HTR-8/SVneo (cell line): ENCODE results near the gene SSX4.
"Not testable (repeated sequence)": the region's sequence is repeated elsewhere in the genome, so short reads cannot be mapped to it uniquely, and the experiment has no call there.

Experiments
- DNase-seq: peaks from one replicate; pipeline ENCODE4 v3.0.0; 2011; ENCODE audit warnings: low spot score, mixed read lengths; ENCODE audit not compliant: insufficient read length
- FAIRE-seq: peaks from 2 replicates; lab custom pipeline; 2011; peaks lifted over from hg19 to GRCh38; lab: Jason Lieb, UNC

Gene SSX4, protein sequence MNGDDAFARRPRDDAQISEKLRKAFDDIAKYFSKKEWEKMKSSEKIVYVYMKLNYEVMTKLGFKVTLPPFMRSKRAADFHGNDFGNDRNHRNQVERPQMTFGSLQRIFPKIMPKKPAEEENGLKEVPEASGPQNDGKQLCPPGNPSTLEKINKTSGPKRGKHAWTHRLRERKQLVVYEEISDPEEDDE

DNA sequence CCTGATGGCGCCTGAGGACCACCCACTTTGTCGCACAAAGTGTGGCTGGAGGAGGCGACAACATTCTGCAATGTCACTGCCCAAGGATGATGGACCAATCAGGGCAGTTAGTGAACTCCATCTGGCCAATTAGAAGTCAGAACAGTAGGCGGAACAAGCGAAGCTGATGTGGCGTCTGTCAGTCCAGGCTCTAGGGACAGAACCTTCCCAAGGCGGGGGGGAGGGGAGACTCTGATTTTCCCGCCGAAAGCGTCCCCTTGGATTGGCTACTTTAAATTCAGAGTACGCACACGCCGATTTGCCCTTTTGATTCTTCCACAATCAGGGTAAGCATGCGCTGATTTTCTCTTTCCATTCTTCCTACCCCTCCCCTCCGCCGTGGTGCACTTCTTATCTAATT is at the start of gene SSX4:
TSS of gene SSX4 (plus strand) at position 301 of the 400 bp plus-strand sequence. CDS start 515 bp downstream, outside the sequence.
- FAIRE-seq, DNase-seq: not testable (repeated sequence)

DNA sequence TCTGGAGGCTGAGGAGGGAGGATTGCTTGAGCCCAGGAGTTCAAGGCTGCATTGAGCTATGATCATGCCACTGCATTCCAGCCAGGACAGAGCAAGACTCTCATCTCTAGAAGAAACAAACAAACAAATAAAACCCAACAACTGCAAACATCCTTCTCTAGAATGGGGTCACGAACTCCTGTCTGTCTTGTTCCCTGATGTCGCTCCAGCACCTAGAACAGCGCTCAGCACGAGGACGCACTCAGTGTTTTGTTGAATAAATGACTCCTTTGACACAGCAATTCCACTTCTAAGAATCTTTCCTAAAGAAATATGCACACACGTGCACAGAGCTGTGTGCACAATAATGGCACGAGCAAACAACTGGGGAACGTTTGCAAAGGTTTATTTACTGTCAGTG is 37.3 kb upstream of the SSX4 start:
- DNase-seq, FAIRE-seq: not testable (repeated sequence)

DNA sequence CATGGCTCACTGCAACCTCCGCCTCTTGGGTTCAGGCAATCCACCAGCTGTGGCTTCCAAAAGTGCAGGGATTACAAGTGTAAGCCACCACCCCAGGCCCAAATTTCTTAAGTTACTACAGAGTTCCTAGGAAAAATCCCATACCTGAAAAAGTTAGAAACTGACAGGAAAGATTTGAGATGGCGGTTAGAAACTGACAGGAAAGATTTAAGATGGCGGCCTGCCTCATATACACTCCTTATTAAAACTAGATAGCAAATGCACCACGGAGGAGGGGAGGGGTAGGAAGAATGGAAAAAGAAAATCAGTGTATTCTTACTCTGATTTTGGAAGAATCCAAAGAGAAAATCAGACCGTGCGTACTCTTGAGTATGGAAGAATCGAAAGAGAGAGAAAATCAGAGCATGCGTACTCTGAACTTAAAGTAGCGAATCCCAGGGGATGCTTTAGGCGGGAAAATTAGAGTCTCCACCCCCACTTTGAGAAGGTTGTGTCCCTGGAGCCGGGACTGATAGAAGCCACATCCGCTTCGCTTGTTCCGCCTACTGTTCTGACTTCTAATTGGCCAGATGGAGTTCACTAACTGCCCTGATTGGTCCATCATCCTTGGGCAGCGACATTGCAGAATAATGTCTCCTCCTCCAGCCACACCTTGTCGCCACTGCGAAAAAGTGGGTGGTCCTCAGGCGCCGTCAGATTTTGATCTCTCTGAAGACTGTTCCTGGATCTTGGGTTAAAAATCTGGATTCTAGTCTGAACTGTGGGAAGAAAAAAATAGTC is 26.8 kb upstream of the SSX4 start, which contains the start of gene SSX3:
TSS of gene SSX3 (minus strand) at position 389 of the 780 bp plus-strand sequence. CDS start 1,454 bp downstream, outside the sequence.
- FAIRE-seq, DNase-seq: not testable (repeated sequence)

DNA sequence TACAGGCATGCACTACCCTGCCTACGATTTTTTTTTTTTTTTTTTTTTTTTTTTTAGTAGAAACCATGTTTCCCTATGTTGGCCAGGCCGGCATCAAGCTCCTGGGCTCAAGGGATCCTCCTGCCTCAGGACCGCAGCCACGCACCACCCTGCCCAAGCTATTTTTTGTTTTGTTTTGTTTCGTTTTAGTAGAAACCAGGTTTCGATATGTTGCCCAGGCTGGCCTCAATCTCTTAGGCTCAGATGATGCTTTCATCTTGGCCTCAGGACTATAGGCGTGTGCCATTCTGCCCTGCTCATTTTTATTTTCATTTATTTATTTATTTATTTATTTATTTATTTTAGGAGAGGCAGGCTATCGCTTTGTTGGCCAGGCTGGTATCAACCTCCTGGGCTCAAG is 25.7 kb upstream of the SSX4 start:
- no peak for DNase-seq
- no peak for FAIRE-seq

DNA sequence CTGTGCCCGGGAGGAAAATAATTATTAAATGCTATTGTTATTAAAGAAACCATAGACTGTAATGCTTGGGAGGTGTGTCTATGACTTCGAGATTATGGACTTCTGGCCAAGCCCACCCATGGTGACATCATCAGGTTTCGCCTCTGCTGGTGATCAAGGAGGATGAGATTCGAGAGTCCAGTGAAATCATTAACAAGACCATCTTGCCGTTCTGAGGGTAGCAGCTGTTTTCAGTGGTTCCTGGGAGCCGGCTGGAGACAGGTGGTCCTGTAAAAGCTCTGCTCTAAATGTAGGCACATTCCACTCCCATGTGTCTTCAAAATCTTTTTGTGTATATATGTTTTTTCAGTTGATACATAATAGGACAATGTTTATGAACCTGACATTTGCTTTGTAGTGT is 24.1 kb upstream of the SSX4 start:
- FAIRE-seq, DNase-seq: not testable (repeated sequence)

DNA sequence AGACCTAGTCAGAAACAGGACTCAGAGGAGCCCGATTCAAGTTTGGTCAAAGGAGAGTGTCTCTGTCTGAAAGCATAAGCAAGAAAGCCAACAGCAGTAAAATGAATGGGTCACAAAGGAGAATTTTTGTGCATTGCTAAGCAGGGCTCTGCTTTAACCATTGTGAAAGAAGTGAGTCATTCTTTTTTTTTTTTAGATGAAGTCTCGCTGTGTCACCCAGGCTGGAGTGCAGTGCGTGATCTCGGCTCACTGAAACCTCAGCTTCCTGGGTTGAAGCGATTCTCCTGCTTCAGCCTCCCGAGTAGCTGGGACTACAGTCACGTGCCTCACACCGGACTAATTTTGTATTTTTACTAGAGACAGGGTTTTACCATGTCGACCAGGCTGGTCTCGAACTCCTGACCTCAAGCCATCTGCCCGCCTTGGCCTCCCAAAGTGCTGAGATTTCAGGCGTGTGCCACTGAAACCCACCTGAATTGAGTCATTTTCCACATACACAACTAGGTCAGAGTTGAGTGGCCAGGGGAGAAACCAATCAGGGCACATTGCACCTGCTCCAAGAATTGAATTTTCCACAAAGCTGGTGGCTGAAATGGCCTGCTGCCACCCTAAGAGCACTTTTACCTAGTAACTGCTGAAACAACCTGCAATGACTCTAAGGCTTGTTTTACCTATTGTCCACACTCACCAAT is 15.5 kb upstream of the SSX4 start:
- not testable (repeated sequence) for DNase-seq, FAIRE-seq

DNA sequence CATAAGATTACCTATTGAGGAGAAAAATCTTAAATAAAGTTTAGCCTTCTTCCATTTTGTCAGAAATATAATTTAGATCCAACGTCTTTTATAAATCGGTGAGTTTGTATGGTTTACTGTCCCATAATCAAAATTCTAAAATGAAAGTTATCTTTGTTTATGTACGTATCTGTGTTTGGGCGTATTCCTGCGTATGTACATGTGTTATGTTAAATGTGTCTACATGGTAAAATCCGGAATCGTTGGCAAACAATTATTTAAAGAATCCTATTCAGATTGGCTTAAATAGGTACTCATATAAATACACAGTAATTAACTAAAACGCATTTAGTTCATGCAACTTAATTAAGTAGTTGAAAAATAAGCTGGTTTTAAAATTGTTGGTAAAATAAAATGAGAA is 12.9 kb upstream of the SSX4 start:
- FAIRE-seq, DNase-seq: not testable (repeated sequence)

DNA sequence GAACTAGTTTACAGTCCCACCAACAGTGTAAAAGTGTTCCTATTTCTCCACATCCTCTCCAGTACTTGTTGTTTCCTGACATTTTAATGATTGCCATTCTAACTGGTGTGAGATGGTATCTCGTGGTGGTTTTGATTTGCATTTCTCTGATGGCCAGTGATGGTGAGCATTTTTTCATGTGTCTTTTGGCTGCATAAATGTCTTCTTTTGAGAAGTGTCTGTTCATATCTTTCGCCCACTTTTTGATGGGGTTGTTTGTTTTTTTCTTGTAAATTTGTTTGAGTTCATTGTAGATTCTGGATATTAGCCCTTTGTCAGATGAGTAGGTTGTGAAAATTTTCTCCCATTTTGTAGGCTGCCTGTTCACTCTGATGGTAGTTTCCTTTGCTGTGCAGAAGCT is 13.6 kb downstream of the SSX4 start:
- not testable (repeated sequence) for DNase-seq, FAIRE-seq

DNA sequence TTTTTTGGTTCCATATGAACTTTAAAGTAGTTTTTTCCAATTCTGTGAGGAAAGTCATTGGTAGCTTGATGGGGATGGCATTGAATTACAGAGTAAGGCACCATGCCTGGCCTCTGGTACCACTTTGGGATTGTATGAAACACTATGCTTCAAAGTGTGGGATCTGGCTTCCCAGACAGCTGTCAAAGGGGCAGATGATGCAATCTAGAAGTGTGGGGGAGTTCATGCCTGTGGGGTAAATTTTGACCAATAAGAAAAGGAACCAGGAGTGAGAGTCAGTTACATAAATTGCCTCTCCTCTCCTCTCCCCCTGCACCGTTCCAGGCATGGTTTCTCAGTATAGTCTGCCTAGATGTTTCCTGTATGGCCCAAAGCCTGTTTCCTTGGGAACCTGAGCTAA is 14.5 kb downstream of the SSX4 start:
- FAIRE-seq, result not testable (repeated sequence)

DNA sequence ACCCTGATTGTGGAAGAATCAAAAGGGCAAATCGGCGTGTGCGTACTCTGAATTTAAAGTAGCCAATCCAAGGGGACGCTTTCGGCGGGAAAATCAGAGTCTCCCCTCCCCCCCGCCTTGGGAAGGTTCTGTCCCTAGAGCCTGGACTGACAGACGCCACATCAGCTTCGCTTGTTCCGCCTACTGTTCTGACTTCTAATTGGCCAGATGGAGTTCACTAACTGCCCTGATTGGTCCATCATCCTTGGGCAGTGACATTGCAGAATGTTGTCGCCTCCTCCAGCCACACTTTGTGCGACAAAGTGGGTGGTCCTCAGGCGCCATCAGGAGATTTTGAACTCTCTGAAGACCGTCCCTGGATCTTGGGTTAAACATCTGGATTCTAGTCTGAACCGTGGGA is 28.5 kb downstream of the SSX4 start, which contains the start of gene SSX4B:
TSS of gene SSX4B (minus strand) at position 101 of the 400 bp plus-strand sequence. CDS start 588 bp downstream, outside the sequence.
- not testable (repeated sequence) for FAIRE-seq

More for the DNA sequence above, 14.5 kb downstream of the SSX4 start:
- not testable (repeated sequence) for DNase-seq

DNA sequence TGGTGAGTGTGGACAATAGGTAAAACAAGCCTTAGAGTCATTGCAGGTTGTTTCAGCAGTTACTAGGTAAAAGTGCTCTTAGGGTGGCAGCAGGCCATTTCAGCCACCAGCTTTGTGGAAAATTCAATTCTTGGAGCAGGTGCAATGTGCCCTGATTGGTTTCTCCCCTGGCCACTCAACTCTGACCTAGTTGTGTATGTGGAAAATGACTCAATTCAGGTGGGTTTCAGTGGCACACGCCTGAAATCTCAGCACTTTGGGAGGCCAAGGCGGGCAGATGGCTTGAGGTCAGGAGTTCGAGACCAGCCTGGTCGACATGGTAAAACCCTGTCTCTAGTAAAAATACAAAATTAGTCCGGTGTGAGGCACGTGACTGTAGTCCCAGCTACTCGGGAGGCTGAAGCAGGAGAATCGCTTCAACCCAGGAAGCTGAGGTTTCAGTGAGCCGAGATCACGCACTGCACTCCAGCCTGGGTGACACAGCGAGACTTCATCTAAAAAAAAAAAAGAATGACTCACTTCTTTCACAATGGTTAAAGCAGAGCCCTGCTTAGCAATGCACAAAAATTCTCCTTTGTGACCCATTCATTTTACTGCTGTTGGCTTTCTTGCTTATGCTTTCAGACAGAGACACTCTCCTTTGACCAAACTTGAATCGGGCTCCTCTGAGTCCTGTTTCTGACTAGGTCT is 43.8 kb downstream of the SSX4 start:
- not testable (repeated sequence) for DNase-seq, FAIRE-seq

More for the DNA sequence above, 28.5 kb downstream of the SSX4 start, which contains the start of gene SSX4B:
- not testable (repeated sequence) for DNase-seq

DNA sequence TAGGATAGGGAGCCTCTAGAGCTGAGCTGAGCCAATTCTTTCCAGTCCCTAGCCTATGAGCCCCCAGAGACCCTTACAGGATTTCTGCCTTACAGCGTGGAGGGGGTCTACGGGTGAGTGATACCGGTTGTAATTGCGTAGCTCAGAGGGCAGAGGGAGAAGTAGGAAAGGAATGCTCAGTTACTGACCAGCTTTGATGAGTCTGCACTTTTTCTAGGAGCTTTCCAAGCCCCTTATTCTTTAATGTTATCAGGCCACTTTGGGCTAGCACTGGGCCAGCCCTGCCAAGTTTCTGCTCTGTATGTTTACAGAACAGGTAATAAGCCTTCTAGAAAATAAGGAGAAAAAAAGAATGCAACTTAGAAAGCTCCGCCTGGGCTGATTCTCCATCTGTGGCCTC is 46.3 kb downstream of the SSX4 start:
- not testable (repeated sequence) for FAIRE-seq

DNA sequence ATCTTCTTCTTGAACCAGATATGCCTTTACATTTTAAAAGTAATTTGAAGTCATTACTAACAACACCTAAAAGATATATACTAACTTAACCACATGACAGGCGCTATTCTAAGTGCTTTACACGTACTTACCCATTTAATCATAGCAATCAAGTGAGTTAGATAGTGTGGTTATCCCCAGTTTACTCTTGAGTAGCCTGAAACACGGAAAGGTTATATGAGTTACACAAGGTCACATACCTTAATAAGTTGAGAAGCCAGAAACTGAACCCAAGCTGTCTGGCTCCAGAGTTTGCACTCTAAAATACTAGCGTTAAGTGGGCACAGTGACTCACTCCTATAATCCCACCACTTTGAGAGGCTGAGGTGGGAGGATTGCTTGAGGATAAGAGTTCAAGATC is 46.8 kb downstream of the SSX4 start:
- FAIRE-seq, DNase-seq: not testable (repeated sequence)

More for the DNA sequence above, 46.3 kb downstream of the SSX4 start:
- DNase-seq, result not testable (repeated sequence)

DNA sequence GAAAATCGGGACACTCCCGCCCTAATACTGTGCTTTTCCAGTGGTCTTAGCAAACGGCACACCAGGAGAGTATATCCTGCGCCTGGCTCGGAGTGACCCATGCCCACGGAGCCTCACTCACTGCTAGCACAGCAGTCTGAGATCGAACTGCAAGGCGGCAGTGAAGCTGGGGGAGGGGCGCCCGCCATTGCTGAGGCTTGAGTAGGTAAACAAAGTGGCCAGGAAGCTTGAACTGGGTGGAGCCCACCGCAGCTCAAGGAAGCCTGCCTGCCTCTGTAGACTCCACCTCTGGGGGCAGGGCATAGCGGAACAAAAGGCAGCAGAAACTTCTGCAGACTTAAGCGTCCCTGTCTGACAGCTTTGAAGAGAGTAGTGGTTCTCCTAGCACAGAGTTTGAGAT is 50.4 kb downstream of the SSX4 start:
- FAIRE-seq, DNase-seq: not testable (repeated sequence)
